SH-SY5Y (cell line): Measurements from ENCODE around the gene ERBB2.

Experiments used
- GATA2 ChIP-seq: IDR thresholded peaks from 2 replicates; pipeline ENCODE4 v1.6.1; 2011; ENCODE audit warnings: mild to moderate bottlenecking, low read depth, low read length
- GATA3 ChIP-seq: IDR thresholded peaks from 2 replicates; pipeline ENCODE4 v1.6.1; 2011; ENCODE audit warnings: low read depth, mild to moderate bottlenecking, low read length, moderate library complexity

Gene ERBB2

GRCh38 chr17:39772987-39773934, 73.4 kb downstream of the ERBB2 start:
- TF ChIP-seq GATA3 (no peak), GATA2 (no peak)

- no peak for TF ChIP-seq GATA3
- no peak for TF ChIP-seq GATA2
Observed at GRCh38 chr17:39774047-39774446, 74.2 kb downstream of the ERBB2 start.

- TF ChIP-seq GATA2: no peak
- no peak for TF ChIP-seq GATA3
Observed at GRCh38 chr17:39775031-39775430, 75.2 kb downstream of the ERBB2 start.

GRCh38 chr17:39776252-39776651, 76.4 kb downstream of the ERBB2 start:
- no peak for TF ChIP-seq GATA2

- TF ChIP-seq GATA3: no peak
- TF ChIP-seq GATA2: no peak
Observed at GRCh38 chr17:39777534-39778365, 77.9 kb downstream of the ERBB2 start.
